ENCODE measurements around the gene TOP2A.

The TOP2A gene

DNA sequence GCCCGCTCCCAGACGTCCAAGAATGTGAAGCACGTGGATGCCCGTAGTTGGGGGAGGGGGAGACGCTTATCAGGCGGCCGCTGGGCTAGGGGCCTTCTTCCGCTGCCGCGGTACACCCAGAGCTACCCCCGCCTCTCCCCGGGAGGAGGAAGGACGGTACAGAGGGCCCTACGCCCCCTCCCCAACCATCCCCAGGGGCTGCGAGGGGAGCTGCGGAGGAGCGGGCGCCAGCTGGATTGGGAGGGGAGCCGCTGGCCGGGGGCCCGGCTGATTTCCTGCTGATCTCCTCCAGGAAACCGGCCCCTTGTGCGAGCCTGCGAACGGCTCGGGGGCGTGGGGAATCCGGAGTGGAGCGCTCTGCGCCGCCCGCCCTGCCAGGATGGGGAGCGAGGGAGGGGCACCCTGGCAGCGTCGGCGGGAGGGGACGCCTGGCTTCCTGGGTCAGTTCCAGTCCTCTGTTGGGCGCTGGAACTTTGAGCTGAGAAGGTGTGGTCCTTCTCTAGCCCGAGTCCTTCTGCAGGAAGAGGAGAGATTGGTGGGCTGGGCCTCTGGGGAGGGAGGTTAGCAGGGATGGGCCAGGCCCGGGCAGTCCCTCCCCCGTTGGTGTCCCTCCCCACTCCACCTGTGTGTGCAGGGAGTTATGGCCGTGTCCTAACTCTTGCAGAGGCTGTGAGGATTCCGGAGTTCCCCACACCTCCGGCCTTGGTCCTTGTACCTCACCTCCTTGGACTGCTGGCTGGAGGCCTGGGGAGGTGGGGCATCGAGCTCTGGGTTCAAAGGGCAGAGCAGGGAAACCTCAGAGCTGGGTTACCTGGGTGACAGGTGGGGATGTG, 72.3 kb downstream of the TOP2A start:
- DNase-seq (ENCODE audit: low read depth in 2 of 2): peak; percentile 53 to 78
- H3K4me3 ChIP-seq (replicated peaks in 1 of 2; ENCODE audit: low read depth in 2 of 2, low read length in 2 of 2): peak overlapping the region; percentile 73 to 74
- TF ChIP-seq, protein P1, sequence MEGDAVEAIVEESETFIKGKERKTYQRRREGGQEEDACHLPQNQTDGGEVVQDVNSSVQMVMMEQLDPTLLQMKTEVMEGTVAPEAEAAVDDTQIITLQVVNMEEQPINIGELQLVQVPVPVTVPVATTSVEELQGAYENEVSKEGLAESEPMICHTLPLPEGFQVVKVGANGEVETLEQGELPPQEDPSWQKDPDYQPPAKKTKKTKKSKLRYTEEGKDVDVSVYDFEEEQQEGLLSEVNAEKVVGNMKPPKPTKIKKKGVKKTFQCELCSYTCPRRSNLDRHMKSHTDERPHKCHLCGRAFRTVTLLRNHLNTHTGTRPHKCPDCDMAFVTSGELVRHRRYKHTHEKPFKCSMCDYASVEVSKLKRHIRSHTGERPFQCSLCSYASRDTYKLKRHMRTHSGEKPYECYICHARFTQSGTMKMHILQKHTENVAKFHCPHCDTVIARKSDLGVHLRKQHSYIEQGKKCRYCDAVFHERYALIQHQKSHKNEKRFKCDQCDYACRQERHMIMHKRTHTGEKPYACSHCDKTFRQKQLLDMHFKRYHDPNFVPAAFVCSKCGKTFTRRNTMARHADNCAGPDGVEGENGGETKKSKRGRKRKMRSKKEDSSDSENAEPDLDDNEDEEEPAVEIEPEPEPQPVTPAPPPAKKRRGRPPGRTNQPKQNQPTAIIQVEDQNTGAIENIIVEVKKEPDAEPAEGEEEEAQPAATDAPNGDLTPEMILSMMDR (IDR thresholded peaks at IDR 0.05; ENCODE audit: low read depth, low read length): no peak

DNA sequence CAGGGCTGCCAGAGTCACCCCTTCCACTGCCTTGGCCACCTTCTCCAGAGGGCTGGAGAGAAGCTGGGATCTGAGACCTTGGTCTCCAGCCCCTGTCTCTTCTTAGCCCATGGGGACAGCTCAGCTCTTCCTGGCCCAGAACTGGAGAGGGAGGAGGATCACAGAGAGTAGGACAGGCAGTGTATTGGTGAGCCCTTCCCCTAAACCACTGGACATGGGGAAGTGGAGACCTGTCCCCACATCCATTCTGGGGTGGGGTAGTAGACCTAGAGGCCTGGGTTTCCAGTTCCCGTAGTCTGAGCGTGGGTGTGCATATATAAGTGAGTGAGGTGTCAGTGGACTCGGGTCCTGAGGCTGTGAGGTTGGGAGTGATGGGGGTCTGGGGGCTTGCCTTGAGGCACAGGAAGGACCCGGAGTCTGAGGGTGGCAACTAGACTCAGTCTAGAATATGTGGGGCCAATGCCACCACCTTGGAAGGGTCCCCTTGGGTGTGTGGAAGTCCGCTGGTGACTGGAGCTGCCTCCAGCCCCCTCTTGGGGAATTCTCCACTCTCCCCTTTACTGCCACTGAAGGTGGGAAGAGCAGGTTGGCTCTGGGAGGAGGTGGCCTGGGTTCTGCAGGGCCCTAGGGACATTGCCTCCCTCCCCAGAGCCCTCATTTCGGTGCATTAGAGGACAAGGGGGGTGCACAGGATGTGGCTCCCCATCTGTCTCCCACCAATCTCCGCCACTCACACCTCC, 73.1 kb downstream of the TOP2A start:
- TF ChIP-seq, protein P1 (IDR thresholded peaks at IDR 0.05; ENCODE audit: low read depth, low read length): no peak
- no peak for DNase-seq (ENCODE audit: low read depth in 2 of 2)

DNA sequence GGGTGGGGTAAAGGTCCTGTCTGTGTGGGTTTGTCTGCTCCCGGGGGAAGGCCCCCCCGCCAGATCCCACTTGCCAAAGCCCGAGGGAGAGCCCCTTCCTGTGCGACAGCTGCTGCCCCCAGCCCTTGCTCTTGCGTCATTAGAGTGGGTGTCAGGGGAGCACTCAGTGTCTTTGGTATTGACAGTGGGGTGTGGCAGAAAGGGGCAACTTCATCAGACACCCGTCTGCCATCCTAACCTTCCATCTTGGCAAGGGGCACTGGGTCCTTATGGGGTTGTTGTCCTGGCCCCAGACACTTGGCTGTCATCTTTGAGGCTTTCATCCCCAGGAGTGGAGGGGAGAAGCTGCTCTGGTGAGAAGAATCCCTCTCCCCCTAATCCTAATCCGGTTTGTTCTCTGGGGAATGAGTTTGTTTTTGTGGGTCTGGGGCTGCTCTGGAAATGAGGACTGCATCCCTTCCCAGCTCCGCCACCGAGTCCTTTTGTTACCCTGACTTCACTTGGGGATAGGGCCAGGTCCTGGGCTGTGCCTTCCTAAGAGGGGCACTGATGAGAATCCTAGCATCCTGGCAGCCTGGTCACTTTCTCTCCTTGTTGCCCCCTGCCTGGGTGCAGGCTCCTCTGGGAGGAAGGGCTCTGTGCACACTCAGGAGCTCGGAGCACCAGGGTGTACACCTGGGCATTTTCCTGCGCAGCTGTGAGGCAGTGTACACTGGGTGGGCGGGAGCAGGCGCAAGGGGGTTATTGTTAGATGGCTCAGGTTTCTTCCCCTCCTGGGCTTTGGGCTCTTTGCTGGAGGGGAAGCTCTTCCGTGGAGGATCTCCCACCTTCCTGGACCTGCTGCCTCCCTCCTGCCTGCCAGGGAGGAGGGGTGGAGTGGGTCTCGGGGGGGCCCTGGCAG, 74.2 kb downstream of the TOP2A start:
- peak overlapping the region; percentile 73 to 74 for H3K4me3 ChIP-seq (replicated peaks in 1 of 2; ENCODE audit: low read depth in 2 of 2, low read length in 2 of 2)
- no peak for DNase-seq (ENCODE audit: low read depth in 2 of 2)
- TF ChIP-seq, protein P1 (IDR thresholded peaks at IDR 0.05; ENCODE audit: low read depth, low read length): no peak

More for the DNA sequence above, 73.1 kb downstream of the TOP2A start:
- peak overlapping the region; percentile 73 to 74 for H3K4me3 ChIP-seq (replicated peaks in 1 of 2; ENCODE audit: low read depth in 2 of 2, low read length in 2 of 2)

DNA sequence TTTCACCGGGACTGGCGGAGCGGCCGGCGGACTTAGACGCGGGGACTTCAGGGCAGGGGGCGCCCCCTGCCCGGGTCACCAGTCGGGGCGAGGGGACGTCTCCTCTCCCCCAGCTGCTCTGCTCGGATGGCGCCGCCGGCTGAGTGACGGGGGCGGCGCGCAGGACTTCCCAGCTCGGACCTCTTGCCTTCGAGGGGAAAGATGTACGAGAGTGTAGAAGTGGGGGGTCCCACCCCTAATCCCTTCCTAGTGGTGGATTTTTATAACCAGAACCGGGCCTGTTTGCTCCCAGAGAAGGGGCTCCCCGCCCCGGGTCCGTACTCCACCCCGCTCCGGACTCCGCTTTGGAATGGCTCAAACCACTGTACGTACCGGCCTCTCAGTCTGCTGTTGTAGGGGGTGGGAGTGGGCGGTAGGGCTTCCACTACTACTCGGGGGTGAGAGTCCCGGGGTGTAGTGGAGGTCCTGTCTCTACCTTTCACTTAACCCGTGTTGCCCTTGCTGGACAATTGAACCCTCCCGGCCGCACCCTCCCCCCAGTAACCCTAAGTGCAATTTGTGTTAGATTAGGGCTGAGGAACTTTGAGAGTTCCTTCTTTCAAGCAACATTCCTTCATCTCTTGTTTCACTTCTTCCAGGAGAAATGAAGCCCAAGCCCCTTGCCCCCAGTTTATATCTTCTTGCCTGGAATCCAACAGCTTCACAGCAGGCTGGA, 75.0 kb downstream of the TOP2A start:
- peak overlapping the region; percentile 73 to 74 for H3K4me3 ChIP-seq (replicated peaks in 1 of 2; ENCODE audit: low read depth in 2 of 2, low read length in 2 of 2)
- TF ChIP-seq, protein P1 (IDR thresholded peaks at IDR 0.05; ENCODE audit: low read depth, low read length): no peak
- DNase-seq (ENCODE audit: low read depth in 2 of 2): no peak

DNA sequence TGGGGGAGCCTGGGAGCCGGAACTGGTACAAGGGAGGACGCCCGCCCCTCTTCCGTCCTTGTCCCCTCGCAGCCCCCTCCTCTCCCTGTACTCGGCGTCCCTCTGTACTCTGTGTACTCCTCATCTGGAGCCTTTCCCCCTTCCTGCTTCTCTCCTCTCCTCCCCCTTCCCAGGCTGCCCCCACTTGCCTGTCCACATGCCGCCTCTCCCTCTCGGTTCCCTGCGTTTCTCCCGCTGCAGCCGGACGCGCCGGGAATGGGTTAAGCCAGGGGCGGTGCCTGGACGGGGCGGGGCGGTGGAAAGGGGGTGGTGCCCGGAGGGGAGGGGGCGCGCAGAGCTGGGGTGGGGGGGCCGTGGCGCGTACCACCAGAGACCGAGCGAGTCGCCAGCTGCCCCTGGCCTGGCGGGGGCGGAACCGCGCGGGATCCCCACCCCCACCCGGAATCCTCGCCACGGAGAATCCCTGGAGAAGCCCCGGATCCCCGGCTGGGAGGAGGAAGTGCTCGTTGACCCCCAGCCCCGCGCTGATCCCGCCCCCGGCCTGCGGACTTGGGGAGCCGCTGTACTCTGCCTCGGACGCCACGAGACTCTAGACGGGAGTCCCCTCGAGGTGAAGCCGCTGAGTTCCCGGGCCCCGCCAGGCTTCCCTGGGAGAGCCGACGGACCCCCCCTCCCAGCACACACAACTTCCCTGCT, 75.7 kb downstream of the TOP2A start:
- TF ChIP-seq, protein P1 (IDR thresholded peaks at IDR 0.05; ENCODE audit: low read depth, low read length): no peak
- H3K4me3 ChIP-seq (replicated peaks in 1 of 2; ENCODE audit: low read depth in 2 of 2, low read length in 2 of 2): peak overlapping the region; percentile 73 to 74
- DNase-seq (ENCODE audit: low read depth in 2 of 2): peak; percentile 60 to 86
